Measurements from ENCODE around the gene PTPN3.

The PTPN3 gene

DNA sequence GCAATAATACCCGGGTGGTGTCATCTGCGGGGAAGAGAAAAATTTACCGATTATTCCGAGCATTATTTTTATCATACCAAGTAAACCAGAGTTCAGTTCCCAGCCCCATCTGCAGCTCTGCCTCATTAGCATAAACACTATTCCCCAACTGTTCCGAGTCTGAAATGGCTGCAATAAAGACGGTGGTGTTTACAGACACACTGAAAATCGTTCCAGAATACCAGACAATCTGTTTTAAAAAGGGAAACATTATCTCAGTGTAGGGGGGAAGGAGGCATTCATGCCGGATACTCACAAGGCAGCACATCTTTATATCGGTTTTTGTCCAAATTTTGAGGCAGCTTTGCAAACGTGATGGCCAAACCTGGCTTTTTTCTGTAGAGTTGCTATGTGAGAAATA, 106.9 kb downstream of the PTPN3 start:
- TF ChIP-seq, protein P1, sequence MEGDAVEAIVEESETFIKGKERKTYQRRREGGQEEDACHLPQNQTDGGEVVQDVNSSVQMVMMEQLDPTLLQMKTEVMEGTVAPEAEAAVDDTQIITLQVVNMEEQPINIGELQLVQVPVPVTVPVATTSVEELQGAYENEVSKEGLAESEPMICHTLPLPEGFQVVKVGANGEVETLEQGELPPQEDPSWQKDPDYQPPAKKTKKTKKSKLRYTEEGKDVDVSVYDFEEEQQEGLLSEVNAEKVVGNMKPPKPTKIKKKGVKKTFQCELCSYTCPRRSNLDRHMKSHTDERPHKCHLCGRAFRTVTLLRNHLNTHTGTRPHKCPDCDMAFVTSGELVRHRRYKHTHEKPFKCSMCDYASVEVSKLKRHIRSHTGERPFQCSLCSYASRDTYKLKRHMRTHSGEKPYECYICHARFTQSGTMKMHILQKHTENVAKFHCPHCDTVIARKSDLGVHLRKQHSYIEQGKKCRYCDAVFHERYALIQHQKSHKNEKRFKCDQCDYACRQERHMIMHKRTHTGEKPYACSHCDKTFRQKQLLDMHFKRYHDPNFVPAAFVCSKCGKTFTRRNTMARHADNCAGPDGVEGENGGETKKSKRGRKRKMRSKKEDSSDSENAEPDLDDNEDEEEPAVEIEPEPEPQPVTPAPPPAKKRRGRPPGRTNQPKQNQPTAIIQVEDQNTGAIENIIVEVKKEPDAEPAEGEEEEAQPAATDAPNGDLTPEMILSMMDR (IDR thresholded peaks at IDR 0.05; ENCODE audit: control insufficient read depth, insufficient read depth, low read depth, low read length, missing control alignments) = no peak
- no peak for DNase-seq (ENCODE audit: low read depth)
- no peak overlapping the region for H3K4me3 ChIP-seq (ENCODE audit: control insufficient read depth, low read depth, low read length)

DNA sequence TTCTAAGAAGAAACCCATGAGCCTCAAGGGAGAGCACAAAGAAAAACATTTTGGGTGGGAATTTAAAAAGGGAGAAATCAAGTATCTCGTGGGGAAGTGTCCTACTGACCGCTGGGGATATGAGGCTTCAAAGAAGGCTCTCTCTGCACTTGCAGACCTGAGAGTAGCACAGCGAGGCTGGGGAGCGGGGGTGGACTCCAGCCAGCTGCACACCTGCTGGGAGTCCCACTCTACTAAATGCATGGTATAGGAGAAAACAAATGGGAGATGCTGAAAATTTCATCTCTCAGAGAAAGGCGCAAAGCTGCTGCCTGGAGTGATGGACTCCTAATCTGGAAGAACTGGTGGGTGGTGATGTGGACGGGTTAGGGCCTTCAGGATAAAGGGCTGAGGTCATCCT, 110.3 kb downstream of the PTPN3 start:
- TF ChIP-seq, protein P1 (IDR thresholded peaks at IDR 0.05; ENCODE audit: control insufficient read depth, insufficient read depth, low read depth, low read length, missing control alignments) = no peak
- no peak for DNase-seq (ENCODE audit: low read depth)
- H3K4me3 ChIP-seq (ENCODE audit: control insufficient read depth, low read depth, low read length) = no peak overlapping the region

DNA sequence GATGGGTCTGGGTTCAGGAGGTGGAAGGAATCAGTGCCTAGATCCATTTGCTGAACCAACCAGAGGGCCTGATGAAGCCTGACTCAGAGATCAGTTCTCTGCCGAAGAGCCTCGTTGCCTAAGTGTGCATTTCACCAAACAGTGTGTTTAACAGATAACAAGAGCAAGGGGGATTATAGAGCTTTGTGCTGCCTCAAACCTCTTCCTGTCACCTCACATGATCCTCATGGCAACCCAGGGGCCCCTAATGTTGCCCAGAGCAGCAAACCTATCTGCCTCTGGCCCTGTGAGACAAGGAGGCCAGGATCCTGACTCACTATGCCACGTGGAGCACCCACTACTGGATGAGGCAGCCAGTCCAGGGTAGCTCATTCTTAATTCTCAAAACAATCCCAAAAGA, 110.9 kb downstream of the PTPN3 start:
- TF ChIP-seq, protein P1 (IDR thresholded peaks at IDR 0.05; ENCODE audit: control insufficient read depth, insufficient read depth, low read depth, low read length, missing control alignments) = no peak
- H3K4me3 ChIP-seq (ENCODE audit: control insufficient read depth, low read depth, low read length) = no peak overlapping the region
- no peak for DNase-seq (ENCODE audit: low read depth)

DNA sequence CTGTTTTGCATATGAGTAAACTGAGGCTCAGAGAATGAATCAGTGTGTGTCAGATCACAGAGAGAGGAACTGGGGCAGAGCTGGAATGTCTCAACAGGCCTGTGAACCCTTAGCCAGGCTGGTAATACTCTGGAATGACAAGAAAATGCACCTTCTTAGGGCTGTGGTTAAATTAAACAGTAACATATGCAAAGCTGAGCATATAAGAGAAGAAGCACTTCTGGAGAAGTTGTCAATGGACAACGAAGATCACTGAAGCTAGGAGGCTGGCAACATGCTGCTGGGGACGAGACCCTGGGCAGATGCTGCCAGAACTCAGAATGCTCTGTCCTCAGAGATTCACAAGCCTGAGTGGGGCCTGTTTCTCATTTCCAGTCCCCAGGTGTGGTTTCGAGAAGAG, 112.6 kb downstream of the PTPN3 start:
- no peak for DNase-seq (ENCODE audit: low read depth)
- H3K4me3 ChIP-seq (ENCODE audit: control insufficient read depth, low read depth, low read length) = no peak overlapping the region
- TF ChIP-seq, protein P1 (IDR thresholded peaks at IDR 0.05; ENCODE audit: control insufficient read depth, insufficient read depth, low read depth, low read length, missing control alignments) = no peak

DNA sequence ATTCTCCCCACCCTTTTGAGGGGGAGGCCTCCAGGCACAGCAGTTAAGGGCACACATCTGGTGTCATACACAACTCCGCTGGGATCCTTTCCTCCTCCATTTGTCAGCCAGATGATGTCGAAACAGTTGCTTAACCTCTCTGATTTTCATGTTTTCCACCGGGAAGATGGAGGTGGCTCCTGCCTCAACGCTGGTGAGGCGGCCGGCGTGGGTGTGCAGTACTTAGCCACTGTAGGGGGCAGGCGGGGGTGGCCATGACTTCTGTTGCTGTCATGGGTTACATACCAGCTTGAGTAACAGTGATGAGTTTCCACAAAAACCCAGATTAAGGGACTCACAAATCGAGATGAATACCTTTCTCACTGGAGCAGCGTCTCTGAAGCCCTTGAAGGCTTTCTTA, 114.2 kb downstream of the PTPN3 start:
- H3K4me3 ChIP-seq (ENCODE audit: control insufficient read depth, low read depth, low read length) = no peak overlapping the region
- DNase-seq (ENCODE audit: low read depth) = no peak
- TF ChIP-seq, protein P1 (IDR thresholded peaks at IDR 0.05; ENCODE audit: control insufficient read depth, insufficient read depth, low read depth, low read length, missing control alignments) = no peak

DNA sequence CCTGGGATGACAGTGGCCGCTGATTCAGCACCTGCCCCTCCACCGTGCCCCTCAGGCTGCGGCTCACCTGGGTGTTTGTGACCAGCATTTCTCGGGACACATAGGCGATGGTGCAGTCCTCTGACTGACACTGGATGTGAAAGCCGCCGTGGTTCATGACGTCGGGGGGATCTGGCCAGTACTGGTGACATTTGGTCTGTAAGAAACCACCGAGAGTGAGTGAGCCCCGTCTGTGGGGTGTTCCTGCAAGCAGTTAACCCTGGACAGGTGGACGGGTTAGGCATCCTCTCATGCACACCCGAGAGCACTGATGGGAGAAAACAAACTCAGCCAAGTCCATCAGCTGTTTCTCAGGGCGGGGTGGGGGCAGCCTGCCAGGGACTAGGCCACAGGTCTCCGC, 114.8 kb downstream of the PTPN3 start:
- TF ChIP-seq, protein P1 (IDR thresholded peaks at IDR 0.05; ENCODE audit: control insufficient read depth, insufficient read depth, low read depth, low read length, missing control alignments) = no peak
- no peak overlapping the region for H3K4me3 ChIP-seq (ENCODE audit: control insufficient read depth, low read depth, low read length)
- DNase-seq (ENCODE audit: low read depth) = no peak

DNA sequence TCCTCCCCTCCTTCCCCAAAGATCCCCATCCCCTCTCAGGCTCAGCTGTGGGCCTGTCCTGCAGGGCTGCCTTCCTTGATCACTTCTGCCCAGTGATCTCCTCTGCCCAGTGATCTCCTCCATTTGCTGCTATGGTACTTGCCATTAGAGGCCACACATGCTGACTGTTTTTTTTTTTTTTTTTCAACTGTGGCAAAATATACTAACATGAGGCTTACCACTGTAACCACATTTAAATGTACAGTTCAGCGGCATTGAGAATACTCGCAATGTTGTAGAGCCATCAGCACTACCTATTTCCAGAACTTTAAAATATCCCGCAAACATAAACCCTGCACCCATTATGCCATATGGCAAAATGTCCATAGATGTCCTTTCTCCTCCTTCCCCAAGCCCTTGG, 115.5 kb downstream of the PTPN3 start:
- H3K4me3 ChIP-seq (ENCODE audit: control insufficient read depth, low read depth, low read length) = no peak overlapping the region
- DNase-seq (ENCODE audit: low read depth) = no peak
- TF ChIP-seq, protein P1 (IDR thresholded peaks at IDR 0.05; ENCODE audit: control insufficient read depth, insufficient read depth, low read depth, low read length, missing control alignments) = no peak
